HG02885 (cell line): ENCODE data around the gene TANGO6.

Source experiments
- ATAC-seq: cut with Tn5 transposase; IDR thresholded peaks from one replicate; pipeline ENCODE4 v1.9.1; 2021; ENCODE audit warnings: mild to moderate bottlenecking; ENCODE audit not compliant: unreplicated experiment, poor library complexity

The TANGO6 gene

DNA sequence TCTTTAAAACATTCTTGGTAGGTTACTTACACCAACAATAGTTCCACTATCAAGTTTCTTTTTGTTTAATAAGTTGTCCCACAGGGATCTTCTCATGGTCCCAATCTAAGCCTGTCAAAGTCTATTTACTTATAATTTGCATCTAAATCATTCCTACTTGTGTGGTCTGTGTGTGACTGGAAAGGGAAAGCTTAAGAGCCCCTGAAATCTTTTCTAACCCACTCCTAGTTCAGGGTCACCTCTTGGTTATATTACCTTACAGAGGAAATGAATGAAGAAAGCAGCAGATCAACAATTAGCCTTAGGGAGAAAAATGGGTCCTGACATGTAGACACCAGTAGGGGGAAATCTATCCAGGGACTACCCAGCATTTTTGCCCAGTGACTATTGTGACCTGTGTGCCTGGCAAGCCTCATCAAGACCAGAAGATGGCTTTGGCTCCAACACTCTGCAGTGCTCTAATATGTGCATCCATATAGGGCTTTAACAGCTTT is 151.7 kb downstream of the TANGO6 start:
- no peak for ATAC-seq

DNA sequence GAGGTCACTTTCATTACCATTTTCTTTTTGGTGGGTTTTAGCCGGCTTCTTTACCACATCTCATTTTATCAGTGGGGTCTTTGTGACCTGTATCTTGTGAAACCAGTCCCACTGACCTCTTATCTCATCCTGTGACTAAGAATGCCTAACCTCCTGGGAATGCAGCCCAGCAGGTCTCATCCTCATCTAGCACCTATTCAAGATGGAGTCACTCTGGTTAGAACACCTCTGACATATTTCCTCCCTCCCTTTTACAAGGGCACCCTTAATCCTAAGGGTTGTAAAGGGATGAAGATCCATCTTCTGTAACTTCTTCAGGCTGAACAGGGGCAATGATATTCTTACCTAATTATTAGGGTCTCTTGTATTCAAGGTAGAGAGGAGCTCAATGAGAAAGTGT is 154.2 kb downstream of the TANGO6 start:
- ATAC-seq: no peak

DNA sequence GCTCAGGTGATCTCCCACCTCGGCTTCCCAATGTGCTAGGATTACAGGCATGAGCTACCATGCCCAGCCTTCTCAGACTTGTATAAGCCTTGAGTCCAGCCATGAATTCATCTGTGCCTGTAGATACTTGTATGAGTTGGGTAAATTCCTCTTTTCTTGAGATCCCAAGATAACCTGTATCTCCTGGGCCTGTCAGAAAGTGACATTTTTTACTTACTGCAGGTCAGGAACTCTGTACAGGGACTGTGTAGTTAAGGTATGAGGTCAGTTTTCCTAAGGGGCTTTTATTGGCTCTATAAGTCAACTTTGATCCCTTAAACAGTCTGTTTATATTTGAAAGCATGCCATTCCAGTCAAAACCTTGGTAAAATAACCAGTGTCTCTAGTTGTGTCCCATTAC is 155.8 kb downstream of the TANGO6 start:
- no peak for ATAC-seq

DNA sequence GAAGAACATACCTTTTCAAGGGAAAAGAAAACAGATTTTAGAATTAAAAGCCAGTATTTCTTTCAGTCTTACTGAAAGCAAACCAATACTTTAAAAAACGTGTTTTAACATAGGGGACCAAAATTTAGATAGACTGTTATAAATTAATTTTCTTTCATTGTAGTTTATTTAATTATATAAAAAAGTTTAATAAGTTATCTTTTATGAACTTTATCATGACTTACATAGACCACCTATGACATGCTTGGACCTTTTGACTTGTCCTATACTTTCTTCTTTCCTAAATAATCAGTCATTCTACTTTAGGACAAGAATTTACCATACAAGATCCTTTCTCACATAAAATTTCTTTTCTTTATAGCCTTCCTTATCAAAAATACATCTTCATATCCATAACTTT is 160.2 kb downstream of the TANGO6 start:
- ATAC-seq: no peak

DNA sequence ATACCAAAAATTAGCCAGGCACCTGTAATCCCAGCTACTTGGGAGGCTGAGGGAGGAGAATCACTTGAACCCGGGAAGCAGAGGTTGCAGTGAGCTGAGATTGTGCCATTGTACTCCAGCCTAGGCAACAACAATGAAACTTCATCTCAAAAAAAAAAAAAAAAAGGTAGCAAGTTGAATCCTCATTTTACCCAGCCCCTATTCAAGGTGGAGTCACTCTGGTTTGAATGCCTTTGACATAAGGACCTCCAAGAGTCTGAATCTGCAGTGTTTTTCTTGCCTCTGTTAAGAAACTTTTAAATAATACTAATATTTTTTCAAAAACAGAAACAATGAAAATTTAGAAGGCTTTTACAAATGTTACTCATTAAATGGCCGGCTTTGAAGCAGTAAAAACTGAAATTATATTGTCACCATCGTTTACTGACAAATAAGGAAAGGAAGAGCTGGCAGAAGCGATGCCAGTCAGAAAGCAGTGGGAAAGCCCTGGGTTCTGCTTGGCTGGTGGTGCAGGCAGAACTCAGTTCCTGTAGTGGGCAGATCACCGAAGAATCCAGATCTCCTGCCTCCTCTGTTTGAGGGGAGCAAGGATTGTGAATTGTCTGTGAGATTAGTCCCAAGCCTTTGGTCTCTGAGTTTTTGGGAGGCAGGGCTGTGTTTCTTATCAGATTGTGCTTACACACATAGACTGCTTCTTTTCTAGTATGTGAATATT is 162.5 kb downstream of the TANGO6 start:
- ATAC-seq: no peak

DNA sequence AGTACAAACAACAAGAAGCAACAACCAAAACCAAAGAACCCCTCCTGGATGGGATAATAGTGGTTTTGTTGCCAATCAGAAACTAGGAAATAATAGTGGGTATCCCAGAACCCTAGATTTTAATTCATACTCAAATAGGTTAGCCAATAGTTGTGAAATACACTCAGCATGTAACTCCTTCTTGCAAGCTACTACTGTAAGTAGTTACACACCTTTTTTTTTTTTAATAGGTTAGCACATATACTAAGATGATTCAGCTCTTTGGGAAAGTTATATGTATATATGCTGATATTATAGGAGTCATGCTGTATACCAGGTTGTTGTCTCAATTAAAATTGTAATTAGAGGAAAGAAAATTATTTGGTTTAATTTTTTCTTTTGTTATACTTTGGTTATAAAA is 169.6 kb downstream of the TANGO6 start:
- ATAC-seq: no peak

DNA sequence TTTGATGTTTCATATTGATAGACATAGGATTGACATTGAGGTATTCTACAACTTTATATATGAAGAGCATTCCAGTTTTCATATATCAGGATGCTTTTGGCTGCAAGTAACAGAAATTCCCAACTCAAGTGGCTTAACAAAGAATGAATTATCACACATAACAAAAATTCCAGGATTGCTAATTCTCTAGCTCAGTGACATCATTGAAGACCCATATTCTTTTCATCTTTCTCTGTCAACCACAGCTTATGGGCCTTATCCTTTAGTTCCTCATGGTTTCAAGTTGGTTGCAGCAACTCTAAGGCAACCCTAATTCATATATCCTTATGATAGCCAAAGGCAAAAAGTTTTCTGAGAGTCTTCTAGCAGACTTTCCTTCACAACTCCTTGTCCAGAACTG is 170.7 kb downstream of the TANGO6 start:
- ATAC-seq: no peak

DNA sequence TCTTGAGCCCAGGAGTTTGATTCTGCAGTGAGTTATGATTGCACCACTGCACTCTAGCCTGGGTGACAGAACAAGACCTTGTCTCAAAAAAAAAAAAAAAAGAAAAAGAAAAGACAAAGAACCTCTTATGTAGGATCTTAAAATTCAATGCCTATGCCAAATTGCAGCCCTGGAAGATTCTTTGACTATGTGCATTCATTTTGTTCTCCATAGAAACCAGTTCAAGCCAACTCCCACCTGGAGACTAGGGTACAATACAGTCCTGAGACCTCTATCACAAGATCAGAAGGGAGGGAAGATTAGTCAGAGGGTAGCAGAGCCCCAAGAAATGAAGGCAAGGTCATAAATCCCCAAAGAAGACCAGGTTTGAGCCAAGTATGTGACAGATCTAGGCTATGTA is 171.5 kb downstream of the TANGO6 start:
- no peak for ATAC-seq

DNA sequence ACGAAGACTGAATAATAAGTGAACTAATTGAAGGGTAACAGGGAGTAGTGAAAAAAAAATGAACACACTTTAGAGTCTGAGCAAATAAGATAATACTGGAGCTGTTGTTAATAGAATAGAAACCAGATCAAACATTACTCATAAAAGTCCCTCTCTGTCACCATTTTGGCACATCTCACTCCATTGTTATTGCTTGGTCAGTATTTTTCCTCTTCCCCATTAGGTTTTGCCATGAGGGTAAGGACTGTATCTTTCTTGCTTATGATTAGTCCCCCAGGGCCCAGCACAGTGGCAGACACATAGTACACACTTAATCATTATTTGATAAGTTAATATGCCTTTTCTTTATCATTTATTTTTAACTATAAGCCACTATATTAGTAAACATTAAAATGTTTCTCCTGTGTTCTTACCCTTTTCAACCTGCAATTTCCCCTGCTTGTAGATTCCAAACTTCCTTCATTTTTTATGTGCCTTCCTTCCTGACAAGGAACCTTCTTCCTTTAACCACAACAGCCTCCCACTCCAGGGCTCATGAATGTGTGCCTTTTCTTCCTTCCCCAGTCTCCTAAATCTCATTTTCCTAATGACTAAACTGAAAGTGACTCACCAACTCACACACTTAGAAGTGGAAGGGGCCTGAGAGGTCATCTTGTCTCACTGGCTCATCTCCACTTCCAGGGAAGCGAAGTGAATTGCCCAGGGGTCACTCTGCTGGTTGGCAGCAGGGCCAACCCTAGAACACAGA is 173.9 kb downstream of the TANGO6 start:
- ATAC-seq: no peak

DNA sequence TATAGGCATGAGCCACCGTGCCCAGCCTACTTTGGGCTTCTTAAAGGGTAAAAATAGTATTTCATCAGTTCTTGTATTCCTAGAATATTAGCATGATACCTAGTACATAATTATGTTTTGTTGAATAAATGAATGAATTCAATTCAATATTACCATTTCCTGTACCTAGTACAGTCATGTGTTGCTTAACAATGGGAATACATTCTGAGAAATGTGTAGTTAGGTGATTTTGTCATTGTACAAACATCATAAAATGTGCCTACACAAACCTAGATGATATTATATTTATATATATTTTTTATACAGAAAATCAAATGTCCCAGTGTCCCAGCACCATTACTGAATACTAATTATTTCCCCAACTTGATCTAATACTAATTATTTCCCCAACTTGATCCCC is 176.5 kb downstream of the TANGO6 start:
- no peak for ATAC-seq

DNA sequence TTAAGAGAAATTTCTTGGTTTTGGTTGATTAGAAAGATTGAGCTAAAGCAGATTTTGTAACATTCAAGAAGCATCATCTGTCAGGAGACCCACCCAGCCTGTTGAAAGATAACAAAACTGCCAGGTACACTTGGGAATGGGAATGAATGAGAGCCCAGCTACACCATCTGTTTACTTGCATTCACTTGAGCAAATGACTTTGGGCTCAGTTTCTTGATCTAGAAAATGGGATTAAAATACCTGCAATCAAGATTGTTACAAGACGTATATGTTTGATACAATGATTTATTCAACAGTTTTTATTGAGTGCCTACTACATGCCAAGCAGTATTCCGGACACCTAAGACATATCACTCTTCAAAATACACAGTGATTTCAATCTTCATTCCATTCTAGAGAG is 185.8 kb downstream of the TANGO6 start:
- no peak for ATAC-seq

DNA sequence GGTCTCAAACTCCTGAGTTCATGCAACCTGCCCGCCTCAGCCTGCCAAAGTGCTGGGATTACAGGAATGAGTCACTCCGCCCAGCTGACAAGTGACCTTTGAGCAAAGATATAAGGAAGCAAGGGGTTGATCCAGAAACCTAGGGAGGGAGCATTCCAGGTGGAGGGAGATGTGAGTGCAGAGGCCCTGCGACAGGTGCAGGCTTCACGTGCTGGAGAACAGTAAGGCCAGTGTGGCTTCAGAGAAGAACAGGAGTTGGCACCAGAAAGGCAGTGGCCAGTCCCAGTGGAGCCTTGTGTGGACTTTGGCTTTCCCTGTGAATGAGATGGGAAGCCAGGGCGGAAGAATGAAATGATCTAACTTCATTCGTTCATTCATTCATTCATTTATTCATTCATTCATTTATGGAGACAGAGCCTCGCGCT is 188.6 kb downstream of the TANGO6 start:
- ATAC-seq: no peak

DNA sequence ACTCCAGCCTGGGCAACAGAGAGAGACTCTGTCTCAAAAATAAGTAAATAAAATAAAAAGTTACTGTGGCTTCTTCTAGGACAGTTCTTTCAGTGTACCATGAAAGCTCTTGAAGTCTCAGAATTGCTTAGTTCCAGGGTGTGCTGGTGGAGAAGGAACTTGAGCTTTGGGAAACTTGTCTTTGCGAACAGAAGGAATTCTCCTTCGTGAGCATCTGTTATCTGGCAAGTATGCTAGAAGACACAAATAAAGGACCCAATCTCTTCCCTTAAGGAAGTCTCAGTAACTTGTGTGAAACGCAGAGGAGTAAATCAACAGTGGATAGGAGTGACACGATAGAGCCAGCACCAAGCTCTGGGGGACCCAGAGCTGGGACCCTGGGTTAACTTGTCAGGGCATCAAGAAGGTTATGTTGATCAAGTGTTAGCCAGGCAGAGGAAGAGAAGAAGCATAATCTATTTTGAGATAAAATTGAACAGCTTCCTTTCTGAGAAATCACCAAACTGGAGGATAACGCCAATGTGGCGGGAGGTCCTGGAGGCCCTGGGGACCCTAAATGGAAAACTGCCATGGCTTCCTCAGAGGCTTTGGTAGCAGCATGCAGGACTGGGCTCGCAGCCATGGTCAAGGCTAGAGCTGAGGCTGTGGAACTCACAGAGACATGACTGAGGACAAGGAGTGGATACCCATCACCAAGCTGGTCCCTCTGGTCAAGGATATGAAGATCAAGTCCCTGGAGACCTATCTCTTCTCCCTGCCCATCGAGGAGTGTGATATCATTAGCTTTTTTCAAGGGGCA is 190.0 kb downstream of the TANGO6 start:
- ATAC-seq: no peak

DNA sequence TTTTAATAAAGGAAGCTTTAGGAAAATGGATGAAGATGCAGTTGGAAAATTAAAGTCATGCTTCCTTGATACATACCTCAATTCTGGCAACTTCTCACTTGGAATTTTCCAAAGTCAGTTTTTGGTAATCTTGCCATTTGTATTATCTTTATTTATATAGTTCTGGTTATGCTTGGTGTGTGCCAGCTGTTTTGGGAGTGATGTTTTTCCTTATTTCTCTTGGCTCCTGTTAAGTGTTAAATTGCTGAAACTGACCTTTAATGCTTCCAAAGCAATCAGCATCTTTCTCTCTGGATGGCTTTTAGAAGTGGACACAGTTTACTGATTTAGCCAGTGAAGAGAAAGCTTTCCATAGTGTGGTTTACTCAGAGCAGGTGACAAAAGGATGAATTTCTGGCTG is 192.0 kb downstream of the TANGO6 start:
- no peak for ATAC-seq

DNA sequence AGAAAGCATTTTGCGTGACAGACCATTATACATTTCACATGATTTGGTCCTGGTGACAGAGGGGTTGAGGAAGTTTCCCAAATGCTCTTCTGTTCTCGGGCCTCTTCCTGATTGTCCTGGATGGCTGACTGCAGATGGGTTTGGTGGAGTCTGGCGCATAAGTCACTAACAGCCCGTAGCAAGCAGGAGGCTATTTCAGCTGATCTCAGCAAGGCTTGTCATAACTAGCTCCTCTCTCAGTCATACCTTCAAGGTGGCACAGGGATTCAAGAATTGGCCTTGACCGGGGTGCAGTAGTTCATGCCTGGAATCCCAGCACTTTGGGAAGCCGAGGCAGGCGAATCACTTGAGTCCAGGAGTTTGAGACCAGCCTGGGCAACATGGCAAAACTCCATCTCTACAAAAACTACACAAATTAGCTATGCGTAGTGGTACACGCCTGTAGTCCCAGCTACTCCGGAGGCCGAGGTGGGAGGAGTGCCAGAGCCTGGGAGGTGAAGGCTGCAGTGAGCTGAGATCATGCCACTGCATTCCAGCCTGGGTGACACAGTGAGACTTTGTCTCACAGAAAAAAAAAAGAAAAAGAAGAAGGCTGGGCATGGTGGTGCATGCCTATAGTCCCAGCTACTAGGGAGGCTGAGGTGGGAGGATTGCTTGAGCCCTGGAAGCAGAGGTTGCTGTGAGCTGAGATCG is 193.2 kb downstream of the TANGO6 start:
- no peak for ATAC-seq

DNA sequence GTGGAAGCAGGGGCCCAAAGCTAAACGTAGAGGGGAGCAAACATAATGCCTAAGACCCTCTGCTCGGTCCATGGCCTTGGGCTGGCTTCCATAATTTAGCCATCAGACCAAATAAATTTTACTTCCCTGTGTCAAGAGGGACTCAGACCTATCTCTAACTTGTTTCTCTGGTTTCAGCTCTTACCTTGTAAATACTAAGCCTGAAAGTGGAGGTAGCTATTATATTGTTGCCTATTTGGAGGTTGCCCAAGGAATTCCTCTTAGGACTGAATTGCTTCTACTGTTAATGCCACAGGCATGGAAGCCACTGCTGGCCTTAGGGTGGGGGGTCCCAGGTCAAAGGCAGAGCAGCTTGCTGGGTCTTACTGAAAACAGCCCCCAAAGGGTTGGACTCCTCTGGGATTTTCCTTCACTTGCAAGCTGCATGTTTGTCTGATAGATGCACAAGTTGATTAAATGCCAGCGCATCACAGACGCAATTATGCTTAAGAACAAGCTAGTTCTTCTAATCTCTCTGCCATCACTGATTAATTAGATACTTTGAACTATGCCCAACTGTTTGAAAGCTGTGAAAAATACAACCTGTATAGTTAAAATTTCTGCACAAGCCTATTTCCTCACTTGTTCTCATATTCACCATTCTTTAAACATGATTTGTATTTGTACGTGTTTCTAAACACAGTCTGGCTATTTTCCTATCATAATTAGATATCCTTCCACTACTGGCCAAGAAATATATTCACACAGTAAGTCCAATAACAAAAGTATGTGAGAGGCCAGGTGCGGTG is 194.2 kb downstream of the TANGO6 start:
- no peak for ATAC-seq

DNA sequence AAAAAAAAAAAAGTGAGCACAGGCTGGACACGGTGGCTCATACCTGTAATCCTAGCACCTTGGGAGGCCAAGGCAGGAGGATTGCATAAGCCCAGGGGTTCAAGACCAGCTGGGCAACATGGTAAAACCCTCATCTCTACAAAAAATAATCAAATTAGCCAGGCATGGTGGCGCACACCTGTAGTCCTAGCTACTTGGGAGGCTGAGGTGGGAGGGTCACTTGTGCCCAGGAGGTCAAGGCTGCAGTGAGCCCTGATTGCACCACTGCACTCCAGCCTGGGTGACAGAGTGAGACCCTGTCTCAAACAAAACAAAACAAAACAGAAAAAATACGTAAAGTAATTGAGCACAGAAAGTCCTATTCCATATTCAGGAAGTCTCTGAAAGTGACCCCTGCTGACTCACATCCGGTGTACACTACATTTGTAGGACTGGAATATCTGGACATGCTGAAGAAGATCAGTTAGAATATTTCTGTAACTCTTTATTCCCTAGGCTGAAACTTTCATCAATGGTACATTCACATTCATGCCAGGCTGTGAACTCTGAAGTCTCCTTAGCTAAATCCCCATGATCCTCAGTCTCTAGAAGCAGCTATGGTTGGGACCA is 196.1 kb downstream of the TANGO6 start:
- no peak for ATAC-seq

DNA sequence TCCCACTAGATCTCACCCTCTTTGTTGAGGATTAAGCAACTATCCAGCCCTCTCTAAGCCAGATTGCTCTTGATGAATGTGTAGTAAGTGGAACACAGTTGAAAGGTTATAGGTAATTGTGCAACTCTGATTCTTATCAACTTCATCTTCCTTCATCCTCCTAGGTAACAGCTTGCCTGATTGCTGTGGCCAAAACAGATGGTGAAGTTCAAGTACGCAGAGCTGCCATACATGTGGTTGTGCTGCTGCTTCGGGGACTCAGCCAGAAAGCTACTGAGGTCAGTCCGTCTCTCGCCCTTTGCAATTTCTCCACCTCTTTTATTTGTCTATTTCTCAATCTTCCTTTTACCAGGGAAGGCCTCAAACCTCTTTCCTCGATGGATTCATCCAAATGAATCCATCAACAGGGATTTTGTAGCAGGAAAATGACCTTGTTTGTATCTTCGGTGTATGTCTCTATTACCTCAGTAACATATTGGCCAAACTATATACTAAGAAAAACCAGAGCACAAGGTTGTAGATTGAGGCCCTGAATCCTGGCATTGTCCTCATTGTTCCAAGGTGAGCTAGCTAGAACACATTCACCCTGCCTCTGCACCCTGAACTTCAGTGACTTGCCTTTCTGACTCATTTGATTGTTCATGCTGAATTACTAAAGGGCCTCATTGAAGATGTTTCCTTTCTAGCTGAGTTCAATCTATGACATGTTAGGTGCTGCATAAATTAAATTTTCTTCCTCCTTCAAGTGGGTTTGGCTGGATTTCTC is 197.0 kb downstream of the TANGO6 start:
- no peak for ATAC-seq
